Panc1 (cell line): ENCODE measurements around the gene DBH. TPM values are rescaled to one million over a fixed set of nuclear protein-coding genes. Genes with fewer than 3 reads are reported as not detected.

Experiments used
- ATAC-seq: fragments of 200-7000 bp; cut with Tn5 transposase; 2 replicates; pipeline ENCODE4 v1.9.1; 2020; ENCODE audit warnings: mild to moderate bottlenecking, moderate library complexity
- BruUV-seq: library from RNA; stranded (reverse); fragments of 400-500 nt; replicated peaks from 2 replicates; lab custom pipeline; 2021; lab: Mats Ljungman, UMichigan
- CTCF ChIA-PET: fragments of 300-600 bp; sonication (Branson Sonifier 250); formaldehyde crosslinking; loops from one replicate; lab custom pipeline; 2022; ENCODE audit warnings: antibody characterized with exemption; lab: Charles Lee
- POLR2A ChIA-PET: fragments of 300-600 bp; sonication (Branson Sonifier 250); formaldehyde crosslinking; loops from one replicate; lab custom pipeline; 2022; ENCODE audit warnings: antibody characterized with exemption; lab: Charles Lee
- DNase-seq: peaks from one replicate; pipeline ENCODE4 v3.0.0-alpha.2; 2010; ENCODE audit warnings: low read depth, low spot score
- H3K27ac ChIP-seq: 2 replicates; pipeline ENCODE4 v1.5.1; 2011; ENCODE audit warnings: mild to moderate bottlenecking, low read length, inconsistent platforms
- H3K27me3 ChIP-seq: fragments of 200-500 bp; sonication (Bioruptor generic); 2 replicates; pipeline ENCODE4 v1.6.0; 2014; ENCODE audit warnings: low read length, inconsistent platforms; ENCODE audit not compliant: control insufficient read depth, insufficient read depth
- H3K36me3 ChIP-seq: fragments of 200-500 bp; sonication (Bioruptor generic); 2 replicates; pipeline ENCODE4 v1.5.1; 2014; ENCODE audit warnings: inconsistent platforms, mild to moderate bottlenecking, low read length, moderate library complexity; ENCODE audit not compliant: control insufficient read depth, insufficient read depth
- H3K4me1 ChIP-seq: 2 replicates; pipeline ENCODE4 v1.5.1; 2011; ENCODE audit warnings: inconsistent platforms, mild to moderate bottlenecking, low read length, moderate library complexity; ENCODE audit not compliant: control insufficient read depth, insufficient read depth
- H3K4me3 ChIP-seq, 2 experiments: 2 replicates each; pipeline ENCODE4 v1.5.1; 2011 to 2012; ENCODE audit warnings: low read depth in 2 of 2, low read length in 2 of 2, mild to moderate bottlenecking in 2 of 2, inconsistent platforms in 1 of 2, moderate library complexity in 1 of 2
- H3K9me3 ChIP-seq: fragments of 200-500 bp; sonication (Bioruptor generic); 2 replicates; pipeline ENCODE4 v1.5.1; 2014; ENCODE audit warnings: low read depth, mild to moderate bottlenecking, inconsistent platforms, low read length, moderate library complexity; ENCODE audit not compliant: control insufficient read depth, insufficient read depth
- POLR2AphosphoS5 ChIP-seq: IDR thresholded peaks from 2 replicates; pipeline ENCODE4 v1.6.1; 2012; ENCODE audit warnings: mild to moderate bottlenecking, low read depth, low read length, moderate library complexity
- SIN3A ChIP-seq: IDR thresholded peaks from 2 replicates; pipeline ENCODE4 v1.6.1; 2012; ENCODE audit warnings: low read depth, mild to moderate bottlenecking, low read length, moderate library complexity, borderline replicate concordance; ENCODE audit not compliant: insufficient read depth
- TCF7L2 ChIP-seq: IDR thresholded peaks from 2 replicates; pipeline ENCODE4 v1.6.1; 2011; ENCODE audit warnings: mild to moderate bottlenecking, low read depth, low read length, inconsistent platforms
- in situ Hi-C: cut with HindIII; loops from 2 replicates; pipeline ENCODE4 v1.10.0; 2016; ENCODE audit warnings: low sequenced_read_pairs, low pct_unique_long_range_greater_than_20kb
- intact Hi-C: fragments of 100-400 bp; cut with micrococcal nuclease; formaldehyde crosslinking; loops from one replicate; pipeline ENCODE4 v1.10.0; 2022; ENCODE audit not compliant: unreplicated experiment
- total RNA-seq: library from RNA; stranded (reverse); gene quantifications from one replicate; pipeline ENCODE4 v1.2.1, GENCODE V29; 2021; ENCODE audit not compliant: unreplicated experiment
- TF ChIP-seq, protein P1 (sequence below): fragments of 450-650 bp; IDR thresholded peaks from 2 replicates; pipeline ENCODE4 v1.5.1; 2017; ENCODE audit warnings: mild to moderate bottlenecking
- TF ChIP-seq, protein P2 (sequence below), 2 experiments: IDR thresholded peaks; 2 replicates each; pipeline ENCODE4 v1.6.1; 2011 to 2012; ENCODE audit warnings: low read depth in 2 of 2, control low read depth in 1 of 2, low read length in 1 of 2, mild to moderate bottlenecking in 1 of 2, moderate library complexity in 1 of 2; ENCODE audit not compliant: insufficient read depth in 1 of 2

Gene DBH
- total RNA-seq, 1 experiment from 2014 or later = not detected

DNA sequence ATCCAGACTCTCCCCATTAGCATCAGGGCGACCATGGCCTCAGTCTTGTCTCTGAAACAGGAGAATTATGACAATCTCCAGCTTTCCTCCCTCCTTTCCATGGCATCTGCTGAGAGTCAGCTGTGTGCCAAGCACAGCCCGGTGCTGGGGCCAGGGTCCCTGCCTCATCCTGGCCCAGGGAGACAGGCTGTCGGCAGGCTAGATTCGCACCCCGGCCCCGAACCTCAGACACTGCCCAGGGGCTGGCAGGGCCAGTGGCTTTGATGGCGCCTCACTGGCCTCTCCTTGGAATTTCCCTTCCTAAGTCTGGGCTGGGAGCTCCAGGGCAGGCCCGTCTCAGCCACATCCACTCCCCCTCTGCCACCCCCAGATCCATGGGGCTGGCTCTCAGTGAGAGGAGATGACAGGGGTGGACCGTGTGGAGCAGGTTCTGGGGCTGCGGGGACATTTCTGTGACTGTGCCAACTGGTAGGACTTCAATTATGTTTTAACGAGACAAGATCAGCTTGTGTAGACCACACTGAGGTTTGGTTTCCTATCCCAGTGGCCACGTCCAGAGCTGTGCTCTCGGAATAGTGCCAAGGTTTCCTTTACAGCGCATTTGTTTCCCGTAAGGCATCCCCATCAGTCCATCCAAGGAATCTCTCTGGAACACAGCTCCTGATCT lies 42.4 kb upstream of the DBH start:
- in situ Hi-C loops = no loop called here
- Histone ChIP-seq H3K27ac (no peak overlapping the region), H3K4me1 (no peaks in the 10 kb centered on the region), H3K36me3 (no peaks in the 10 kb centered on the region), H3K4me3 (no peak overlapping the region), H3K27me3 (no peaks in the 10 kb centered on the region), H3K9me3 (peaks cover 6% of the 10 kb centered on the region)
- ChIA-PET CTCF (interaction anchor here (0.6 kb wide), 1 partner anchor 10 kb away, joined by 3 read pairs; no protein-coding TSS in a partner anchor), POLR2A (no interaction called here)
- BruUV-seq = no TSS peak
- TF ChIP-seq, protein P1, sequence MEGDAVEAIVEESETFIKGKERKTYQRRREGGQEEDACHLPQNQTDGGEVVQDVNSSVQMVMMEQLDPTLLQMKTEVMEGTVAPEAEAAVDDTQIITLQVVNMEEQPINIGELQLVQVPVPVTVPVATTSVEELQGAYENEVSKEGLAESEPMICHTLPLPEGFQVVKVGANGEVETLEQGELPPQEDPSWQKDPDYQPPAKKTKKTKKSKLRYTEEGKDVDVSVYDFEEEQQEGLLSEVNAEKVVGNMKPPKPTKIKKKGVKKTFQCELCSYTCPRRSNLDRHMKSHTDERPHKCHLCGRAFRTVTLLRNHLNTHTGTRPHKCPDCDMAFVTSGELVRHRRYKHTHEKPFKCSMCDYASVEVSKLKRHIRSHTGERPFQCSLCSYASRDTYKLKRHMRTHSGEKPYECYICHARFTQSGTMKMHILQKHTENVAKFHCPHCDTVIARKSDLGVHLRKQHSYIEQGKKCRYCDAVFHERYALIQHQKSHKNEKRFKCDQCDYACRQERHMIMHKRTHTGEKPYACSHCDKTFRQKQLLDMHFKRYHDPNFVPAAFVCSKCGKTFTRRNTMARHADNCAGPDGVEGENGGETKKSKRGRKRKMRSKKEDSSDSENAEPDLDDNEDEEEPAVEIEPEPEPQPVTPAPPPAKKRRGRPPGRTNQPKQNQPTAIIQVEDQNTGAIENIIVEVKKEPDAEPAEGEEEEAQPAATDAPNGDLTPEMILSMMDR = no peak
- TF ChIP-seq POLR2AphosphoS5 (no peak), SIN3A (no peak), TCF7L2 (no peak)
- TF ChIP-seq, protein P2, sequence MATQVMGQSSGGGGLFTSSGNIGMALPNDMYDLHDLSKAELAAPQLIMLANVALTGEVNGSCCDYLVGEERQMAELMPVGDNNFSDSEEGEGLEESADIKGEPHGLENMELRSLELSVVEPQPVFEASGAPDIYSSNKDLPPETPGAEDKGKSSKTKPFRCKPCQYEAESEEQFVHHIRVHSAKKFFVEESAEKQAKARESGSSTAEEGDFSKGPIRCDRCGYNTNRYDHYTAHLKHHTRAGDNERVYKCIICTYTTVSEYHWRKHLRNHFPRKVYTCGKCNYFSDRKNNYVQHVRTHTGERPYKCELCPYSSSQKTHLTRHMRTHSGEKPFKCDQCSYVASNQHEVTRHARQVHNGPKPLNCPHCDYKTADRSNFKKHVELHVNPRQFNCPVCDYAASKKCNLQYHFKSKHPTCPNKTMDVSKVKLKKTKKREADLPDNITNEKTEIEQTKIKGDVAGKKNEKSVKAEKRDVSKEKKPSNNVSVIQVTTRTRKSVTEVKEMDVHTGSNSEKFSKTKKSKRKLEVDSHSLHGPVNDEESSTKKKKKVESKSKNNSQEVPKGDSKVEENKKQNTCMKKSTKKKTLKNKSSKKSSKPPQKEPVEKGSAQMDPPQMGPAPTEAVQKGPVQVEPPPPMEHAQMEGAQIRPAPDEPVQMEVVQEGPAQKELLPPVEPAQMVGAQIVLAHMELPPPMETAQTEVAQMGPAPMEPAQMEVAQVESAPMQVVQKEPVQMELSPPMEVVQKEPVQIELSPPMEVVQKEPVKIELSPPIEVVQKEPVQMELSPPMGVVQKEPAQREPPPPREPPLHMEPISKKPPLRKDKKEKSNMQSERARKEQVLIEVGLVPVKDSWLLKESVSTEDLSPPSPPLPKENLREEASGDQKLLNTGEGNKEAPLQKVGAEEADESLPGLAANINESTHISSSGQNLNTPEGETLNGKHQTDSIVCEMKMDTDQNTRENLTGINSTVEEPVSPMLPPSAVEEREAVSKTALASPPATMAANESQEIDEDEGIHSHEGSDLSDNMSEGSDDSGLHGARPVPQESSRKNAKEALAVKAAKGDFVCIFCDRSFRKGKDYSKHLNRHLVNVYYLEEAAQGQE (IDR thresholded peaks at IDR 0.05; ENCODE audit: insufficient read depth in 1 of 2, low read depth in 2 of 2, low read length in 1 of 2) = no peak
- ATAC-seq = no peak
- intact Hi-C loops = no loop called here
- DNase-seq = no peak

DNA sequence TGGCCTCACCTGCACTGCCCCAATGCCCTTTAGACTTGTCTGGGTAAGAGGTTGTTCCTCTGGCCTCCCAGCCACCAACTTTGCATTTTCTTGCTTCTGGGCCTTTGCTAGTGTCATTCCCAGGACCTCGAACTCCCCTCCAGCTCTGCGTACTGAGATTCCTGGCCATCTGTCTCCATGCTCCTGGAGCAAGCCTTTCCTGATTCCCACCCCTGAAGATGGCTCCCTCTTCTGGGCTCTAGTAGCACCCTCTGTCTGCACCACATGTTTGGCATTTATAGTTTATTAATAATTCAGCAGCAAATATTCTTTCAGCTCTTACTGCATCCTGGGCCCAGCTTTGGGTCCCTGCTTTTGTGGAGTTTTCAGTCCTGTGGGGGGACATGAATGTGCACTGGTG lies 41.9 kb upstream of the DBH start:
- no TSS peak for BruUV-seq
- in situ Hi-C loops = no loop called here
- ChIA-PET CTCF (no interaction called here), POLR2A (no interaction called here)
- no peak overlapping the region for H3K4me3 ChIP-seq
- H3K4me1 ChIP-seq = no peaks in the 10 kb centered on the region
- no peak for DNase-seq
- H3K36me3 ChIP-seq = no peaks in the 10 kb centered on the region
- ATAC-seq = no peak
- TF ChIP-seq, protein P1 = no peak
- TF ChIP-seq, protein P2 (IDR thresholded peaks at IDR 0.05; ENCODE audit: insufficient read depth in 1 of 2, low read depth in 2 of 2, low read length in 1 of 2) = no peak
- no peak for TF ChIP-seq POLR2AphosphoS5
- TF ChIP-seq SIN3A = no peak
- TF ChIP-seq TCF7L2 = no peak
- no peak overlapping the region for H3K27ac ChIP-seq
- peaks cover 6% of the 10 kb centered on the region for H3K9me3 ChIP-seq
- no peaks in the 10 kb centered on the region for H3K27me3 ChIP-seq
- intact Hi-C loops = no loop called here
